ENCODE measurements around the gene GNPDA1. TPM values are rescaled to one million over a fixed set of nuclear protein-coding genes. Genes with fewer than 3 reads are reported as not detected.

Gene GNPDA1
- total RNA-seq, 1 experiment from 2014 or later: 52.4 TPM

DNA sequence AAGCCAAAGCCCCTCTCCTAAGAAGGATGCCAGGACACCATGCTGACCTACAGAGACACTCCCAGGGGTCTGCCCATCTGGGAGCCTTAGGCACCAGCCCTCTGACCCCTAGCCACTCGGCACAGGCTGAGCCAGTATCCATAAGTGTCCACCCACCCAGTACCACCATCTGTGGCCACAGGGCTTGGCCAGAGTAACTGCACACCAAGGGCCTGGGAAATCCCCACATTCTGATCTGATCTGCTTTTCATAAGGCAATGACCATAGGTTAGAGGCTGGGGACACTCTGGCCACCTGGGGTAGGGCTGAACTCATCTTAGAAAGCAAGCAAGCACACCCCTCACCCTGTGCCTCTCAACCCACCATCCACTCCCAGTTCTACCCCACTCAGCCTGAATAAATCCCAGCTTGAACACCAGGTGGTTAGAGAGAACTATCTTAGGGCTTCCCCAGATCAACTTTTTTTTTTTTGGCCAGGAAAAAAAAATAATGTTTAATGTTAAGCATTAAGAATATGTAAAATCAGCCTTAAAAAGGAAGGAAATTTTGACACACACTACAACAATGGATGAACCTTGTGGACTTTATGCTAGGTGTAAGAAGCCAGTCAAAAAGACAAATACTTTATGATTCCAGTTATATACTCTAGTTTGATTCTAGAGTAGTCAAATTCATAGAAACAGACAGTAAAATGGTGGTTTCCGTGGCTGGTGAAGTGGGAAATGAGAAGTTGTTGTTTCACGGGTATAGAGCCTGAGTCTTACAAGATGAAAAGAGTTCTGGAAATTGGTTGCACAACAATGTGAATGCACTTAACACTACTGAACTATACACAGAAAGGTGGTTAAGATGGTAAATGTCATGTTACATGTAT lies 6.2 kb downstream of the GNPDA1 start:
- TF ChIP-seq, protein P1, sequence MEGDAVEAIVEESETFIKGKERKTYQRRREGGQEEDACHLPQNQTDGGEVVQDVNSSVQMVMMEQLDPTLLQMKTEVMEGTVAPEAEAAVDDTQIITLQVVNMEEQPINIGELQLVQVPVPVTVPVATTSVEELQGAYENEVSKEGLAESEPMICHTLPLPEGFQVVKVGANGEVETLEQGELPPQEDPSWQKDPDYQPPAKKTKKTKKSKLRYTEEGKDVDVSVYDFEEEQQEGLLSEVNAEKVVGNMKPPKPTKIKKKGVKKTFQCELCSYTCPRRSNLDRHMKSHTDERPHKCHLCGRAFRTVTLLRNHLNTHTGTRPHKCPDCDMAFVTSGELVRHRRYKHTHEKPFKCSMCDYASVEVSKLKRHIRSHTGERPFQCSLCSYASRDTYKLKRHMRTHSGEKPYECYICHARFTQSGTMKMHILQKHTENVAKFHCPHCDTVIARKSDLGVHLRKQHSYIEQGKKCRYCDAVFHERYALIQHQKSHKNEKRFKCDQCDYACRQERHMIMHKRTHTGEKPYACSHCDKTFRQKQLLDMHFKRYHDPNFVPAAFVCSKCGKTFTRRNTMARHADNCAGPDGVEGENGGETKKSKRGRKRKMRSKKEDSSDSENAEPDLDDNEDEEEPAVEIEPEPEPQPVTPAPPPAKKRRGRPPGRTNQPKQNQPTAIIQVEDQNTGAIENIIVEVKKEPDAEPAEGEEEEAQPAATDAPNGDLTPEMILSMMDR (conservative IDR thresholded peaks at IDR 0.05; ENCODE audit: low read depth, low read length): no peak
- POLR2A ChIA-PET (ENCODE audit: low non-redundant PET): no interaction called here
- no TSS peak for BruUV-seq (replicated peaks)

DNA sequence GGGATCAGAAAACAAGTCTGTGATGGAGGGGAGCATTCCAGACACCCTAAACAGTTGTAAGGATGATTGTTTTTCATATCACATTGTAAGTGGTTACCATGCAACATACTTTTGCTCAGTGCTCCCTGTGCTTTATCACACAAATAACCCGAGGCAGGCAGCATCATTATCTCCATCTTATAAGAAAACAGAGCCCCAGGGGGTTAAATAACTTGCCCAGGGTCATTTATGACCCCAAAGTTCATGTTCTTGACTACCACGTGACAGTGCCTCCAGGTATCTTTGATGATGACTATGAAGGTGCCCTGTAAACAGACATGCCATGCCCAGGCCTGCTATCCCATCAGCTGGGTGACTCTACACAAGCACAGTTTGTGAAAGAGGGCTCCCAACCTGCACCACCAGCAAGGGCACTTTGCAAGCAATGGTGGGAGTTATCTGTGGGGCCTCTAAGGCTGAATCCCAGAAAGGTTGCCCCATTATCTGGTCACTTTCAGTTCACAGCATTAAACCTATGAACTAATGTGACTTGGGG lies 9.5 kb downstream of the GNPDA1 start:
- intact Hi-C loops (cut with micrococcal nuclease; ENCODE audit: unreplicated experiment): no loop called here
- POLR2A ChIA-PET (ENCODE audit: low non-redundant PET): no interaction called here

More for the DNA sequence above, 6.2 kb downstream of the GNPDA1 start:
- peaks cover 21% of the 10 kb centered on the region for H3K36me3 ChIP-seq (ENCODE audit: insufficient read depth, low read length, poor library complexity, severe bottlenecking)
- no peak for DNase-seq (ENCODE audit: low spot score)
- H3K9me3 ChIP-seq (ENCODE audit: low read depth, low read length, poor library complexity, severe bottlenecking): no peaks in the 10 kb centered on the region
- CTCF ChIA-PET: no interaction called here
- no peaks in the 10 kb centered on the region for H3K4me1 ChIP-seq (ENCODE audit: insufficient read depth, low read length, poor library complexity, severe bottlenecking)
- H3K4me3 ChIP-seq (ENCODE audit: low read depth, low read length, poor library complexity, severe bottlenecking): no peak overlapping the region
- no peaks in the 10 kb centered on the region for H3K27me3 ChIP-seq (replicated peaks; ENCODE audit: insufficient read depth, low read depth, low read length, poor library complexity)
- H3K27ac ChIP-seq (ENCODE audit: low read depth, low read length, poor library complexity, severe bottlenecking): no peak overlapping the region
- intact Hi-C loops (cut with micrococcal nuclease; ENCODE audit: unreplicated experiment): no loop called here

DNA sequence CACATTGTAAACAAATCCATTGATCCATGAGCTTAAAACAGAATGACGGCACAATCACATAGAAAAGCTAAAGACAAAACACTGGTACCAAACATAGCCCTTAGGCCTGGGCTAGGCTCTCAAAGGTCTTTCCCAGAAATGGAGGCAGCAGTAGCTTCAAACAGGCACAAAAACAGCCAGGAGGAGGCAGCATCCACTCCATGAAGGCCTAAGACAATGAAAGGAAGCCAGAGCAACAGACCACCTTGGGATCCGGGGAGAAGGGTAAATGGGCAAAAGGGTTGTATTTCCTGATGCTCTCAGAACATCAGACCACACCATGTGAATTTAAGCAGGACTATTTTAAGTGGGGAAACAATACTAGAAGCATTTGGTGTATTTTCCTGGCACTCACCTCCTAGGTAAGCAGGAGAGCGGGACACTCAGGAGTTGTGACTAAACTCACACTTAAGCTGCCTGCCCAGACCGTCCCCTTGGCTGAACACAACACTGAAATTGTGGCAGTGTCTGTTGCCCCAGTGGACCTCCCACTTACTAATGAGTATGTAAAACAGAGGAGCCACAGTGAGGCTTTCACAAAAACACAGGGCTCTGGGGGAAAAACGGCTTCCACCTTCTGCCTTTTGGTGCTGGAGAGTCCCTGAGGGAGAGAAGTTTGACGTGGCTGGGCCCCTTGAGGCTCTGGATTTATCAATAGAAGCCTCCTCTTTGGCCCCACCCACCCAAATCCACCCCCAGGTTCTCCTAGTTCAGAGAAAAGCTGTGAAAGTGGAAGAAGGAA lies 11.9 kb downstream of the GNPDA1 start:
- Histone ChIP-seq H3K9me3 (ENCODE audit: low read depth, low read length, poor library complexity, severe bottlenecking) (no peaks in the 10 kb centered on the region), H3K4me1 (ENCODE audit: insufficient read depth, low read length, poor library complexity, severe bottlenecking) (no peaks in the 10 kb centered on the region), H3K36me3 (ENCODE audit: insufficient read depth, low read length, poor library complexity, severe bottlenecking) (peaks cover 32% of the 10 kb centered on the region), H3K27me3 (replicated peaks; ENCODE audit: insufficient read depth, low read depth, low read length, poor library complexity) (no peaks in the 10 kb centered on the region), H3K4me3 (ENCODE audit: low read depth, low read length, poor library complexity, severe bottlenecking) (no peak overlapping the region), H3K27ac (ENCODE audit: low read depth, low read length, poor library complexity, severe bottlenecking) (peak overlapping the region; percentile 22)
- CTCF ChIA-PET: interaction anchor here (0.6 to 1.4 kb wide), 2 partner anchors 142 to 330 kb away, joined by 4 to 7 read pairs; no protein-coding TSS in a partner anchor
- BruUV-seq (replicated peaks): no TSS peak
- POLR2A ChIA-PET (ENCODE audit: low non-redundant PET): interaction anchor here (0.6 kb wide), 1 partner anchor 182 kb away, joined by 4 read pairs; no protein-coding TSS in a partner anchor
- peak; percentile 63 for DNase-seq (ENCODE audit: low spot score)
- intact Hi-C loops (cut with micrococcal nuclease; ENCODE audit: unreplicated experiment): no loop called here
- TF ChIP-seq EZH2 (IDR thresholded peaks at IDR 0.05; ENCODE audit: borderline replicate concordance, low read depth, low read length, poor library complexity, severe bottlenecking): no peak
- TF ChIP-seq, protein P1 (conservative IDR thresholded peaks at IDR 0.05; ENCODE audit: low read depth, low read length): peak; percentile 56

More for the DNA sequence above, 9.5 kb downstream of the GNPDA1 start:
- no TSS peak for BruUV-seq (replicated peaks)
- Histone ChIP-seq H3K36me3 (ENCODE audit: insufficient read depth, low read length, poor library complexity, severe bottlenecking) (peaks cover 32% of the 10 kb centered on the region), H3K4me1 (ENCODE audit: insufficient read depth, low read length, poor library complexity, severe bottlenecking) (no peaks in the 10 kb centered on the region), H3K27ac (ENCODE audit: low read depth, low read length, poor library complexity, severe bottlenecking) (no peak overlapping the region), H3K9me3 (ENCODE audit: low read depth, low read length, poor library complexity, severe bottlenecking) (no peaks in the 10 kb centered on the region), H3K4me3 (ENCODE audit: low read depth, low read length, poor library complexity, severe bottlenecking) (no peak overlapping the region), H3K27me3 (replicated peaks; ENCODE audit: insufficient read depth, low read depth, low read length, poor library complexity) (no peaks in the 10 kb centered on the region)
- CTCF ChIA-PET: no interaction called here
- TF ChIP-seq, protein P1 (conservative IDR thresholded peaks at IDR 0.05; ENCODE audit: low read depth, low read length): no peak
- TF ChIP-seq EZH2 (IDR thresholded peaks at IDR 0.05; ENCODE audit: borderline replicate concordance, low read depth, low read length, poor library complexity, severe bottlenecking): no peak
- no peak for DNase-seq (ENCODE audit: low spot score)
